Inflammatory macrophage treated with lipopolysaccharide for 4 hours (primary cell): ENCODE measurements around the gene FGF16.
A peak's percentile ranks its signal among the peaks of the same experiment; 100 is the strongest.
"Not testable (repeated sequence)": the region's sequence is repeated elsewhere in the genome, so short reads cannot be mapped to it uniquely, and the experiment has no call there.

Experiments
- DNase-seq: peaks from one replicate; pipeline ENCODE4 v3.0.0-alpha.2; 2020

Gene FGF16

DNA sequence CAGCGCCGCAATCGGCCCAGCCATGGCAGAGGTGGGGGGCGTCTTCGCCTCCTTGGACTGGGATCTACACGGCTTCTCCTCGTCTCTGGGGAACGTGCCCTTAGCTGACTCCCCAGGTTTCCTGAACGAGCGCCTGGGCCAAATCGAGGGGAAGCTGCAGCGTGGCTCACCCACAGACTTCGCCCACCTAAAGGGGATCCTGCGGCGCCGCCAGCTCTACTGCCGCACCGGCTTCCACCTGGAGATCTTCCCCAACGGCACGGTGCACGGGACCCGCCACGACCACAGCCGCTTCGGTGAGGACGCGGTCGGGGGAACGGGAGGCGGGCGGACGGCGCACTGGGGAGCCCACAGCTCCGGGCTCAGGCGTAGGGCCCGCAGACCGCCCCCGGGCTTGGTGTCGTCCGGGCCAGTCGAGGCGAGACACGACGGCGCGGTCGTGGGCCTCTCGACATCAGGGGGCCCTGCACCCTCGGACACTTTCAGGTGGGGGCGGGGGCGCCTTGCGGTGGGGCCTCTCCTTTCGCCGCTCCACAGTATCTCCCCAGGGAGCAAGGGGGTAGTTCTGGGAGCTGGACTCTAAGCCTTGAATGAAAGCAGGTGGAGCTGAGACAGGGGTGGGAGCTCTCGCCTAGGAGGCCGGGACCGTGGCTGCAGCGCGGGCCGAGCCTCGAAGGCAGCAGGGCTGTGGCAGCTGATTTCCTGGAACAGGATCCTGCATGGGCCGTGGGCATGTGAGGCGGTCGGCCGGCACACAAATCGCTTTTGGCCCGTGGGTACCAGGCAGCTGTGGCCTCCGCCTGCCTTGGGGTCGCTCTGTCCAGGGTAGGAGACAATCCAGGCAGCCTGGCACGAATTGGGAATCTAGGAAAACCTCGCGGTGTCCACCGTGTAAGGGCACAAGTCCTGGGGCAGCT is 722 bp downstream of the FGF16 start:
- no peak for DNase-seq

- DNase-seq, result no peak
Measured at GRCh38 chrX:77450415-77450814, 3.2 kb downstream of the FGF16 start.

GRCh38 chrX:77450996-77451395 is 3.8 kb downstream of the FGF16 start:
- peak; percentile 26 for DNase-seq

- no peak for DNase-seq
Measured at GRCh38 chrX:77453190-77453589, 6.0 kb downstream of the FGF16 start.

- DNase-seq, result no peak
Measured at GRCh38 chrX:77455437-77455836, 8.2 kb downstream of the FGF16 start.

DNA sequence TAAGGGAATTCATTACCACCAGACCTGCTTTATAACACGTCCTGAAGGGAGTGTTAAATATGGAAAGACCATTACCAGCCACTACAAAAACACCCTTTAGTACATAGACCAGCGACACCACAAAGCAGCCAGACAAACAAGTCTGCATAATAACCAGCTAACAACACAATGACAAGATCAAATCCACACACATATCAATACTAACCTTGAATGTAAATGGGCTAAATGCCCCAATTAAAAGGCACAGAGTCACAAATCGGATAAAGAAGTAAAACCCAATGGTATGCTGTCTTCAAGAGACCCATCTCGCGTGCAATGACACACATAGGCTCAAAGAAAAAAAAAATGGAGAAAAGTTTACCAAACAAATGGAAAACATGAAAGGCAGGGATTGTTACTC is 36.9 kb downstream of the FGF16 start:
- DNase-seq, result no peak

DNA sequence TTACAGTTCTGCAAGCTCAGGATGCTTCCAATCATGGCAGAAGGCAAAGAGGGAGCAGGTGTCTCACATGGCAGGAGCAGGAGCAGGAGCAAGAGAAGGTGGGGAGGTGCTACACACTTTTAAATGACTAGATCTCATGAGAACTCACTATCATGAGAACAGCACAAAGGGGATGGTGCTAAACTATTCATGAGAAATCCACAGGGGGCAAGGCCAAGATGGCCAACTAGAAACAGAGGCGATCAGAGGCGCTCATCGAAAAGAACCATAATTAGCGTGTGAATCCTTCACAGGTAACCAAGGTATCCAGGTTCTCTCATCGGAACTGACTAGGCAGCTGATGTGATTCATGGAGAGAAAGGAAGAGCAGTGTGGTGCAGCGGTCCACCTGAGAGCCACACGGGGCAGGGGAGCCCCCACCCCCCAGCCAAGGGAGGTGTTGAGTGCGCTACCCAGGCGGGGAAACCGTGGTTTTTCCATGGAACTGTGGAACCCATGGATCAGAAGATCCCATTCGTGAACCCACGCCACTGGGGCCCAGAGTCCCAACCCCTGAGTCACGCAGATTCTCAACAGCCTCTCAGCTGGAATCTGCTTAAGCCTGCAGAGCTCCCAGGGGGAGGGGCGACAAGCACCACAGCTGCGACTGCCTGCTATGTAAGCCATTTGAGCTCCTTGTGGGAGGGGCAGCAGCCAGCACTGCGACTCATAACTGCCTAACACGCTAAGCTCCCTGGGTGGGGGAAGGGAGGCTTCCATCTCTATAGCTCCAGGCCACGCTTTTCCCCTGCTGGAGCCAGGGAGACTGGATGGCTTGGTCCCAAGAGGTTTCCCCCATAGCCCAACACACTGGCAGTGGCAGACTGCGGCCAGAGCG is 46.7 kb downstream of the FGF16 start:
- DNase-seq, result no peak

DNA sequence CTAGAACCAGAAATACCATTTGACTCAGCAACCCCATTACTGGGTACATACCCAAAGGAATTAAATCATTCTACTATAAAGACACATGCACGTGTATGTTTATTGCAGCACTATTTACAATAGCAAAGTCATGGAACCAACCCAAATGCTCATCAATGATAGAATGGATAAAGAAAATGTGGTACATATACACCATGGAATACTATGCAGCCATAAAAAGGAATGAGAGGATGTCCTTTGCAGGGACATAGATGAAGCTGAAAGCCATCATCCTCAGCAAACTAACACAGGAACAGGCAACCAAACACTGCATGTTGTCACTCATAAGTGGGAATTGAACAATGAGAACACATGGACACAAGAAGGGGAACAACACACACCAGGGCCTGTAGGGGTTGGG is 53.0 kb downstream of the FGF16 start:
- DNase-seq, result not testable (repeated sequence)

DNA sequence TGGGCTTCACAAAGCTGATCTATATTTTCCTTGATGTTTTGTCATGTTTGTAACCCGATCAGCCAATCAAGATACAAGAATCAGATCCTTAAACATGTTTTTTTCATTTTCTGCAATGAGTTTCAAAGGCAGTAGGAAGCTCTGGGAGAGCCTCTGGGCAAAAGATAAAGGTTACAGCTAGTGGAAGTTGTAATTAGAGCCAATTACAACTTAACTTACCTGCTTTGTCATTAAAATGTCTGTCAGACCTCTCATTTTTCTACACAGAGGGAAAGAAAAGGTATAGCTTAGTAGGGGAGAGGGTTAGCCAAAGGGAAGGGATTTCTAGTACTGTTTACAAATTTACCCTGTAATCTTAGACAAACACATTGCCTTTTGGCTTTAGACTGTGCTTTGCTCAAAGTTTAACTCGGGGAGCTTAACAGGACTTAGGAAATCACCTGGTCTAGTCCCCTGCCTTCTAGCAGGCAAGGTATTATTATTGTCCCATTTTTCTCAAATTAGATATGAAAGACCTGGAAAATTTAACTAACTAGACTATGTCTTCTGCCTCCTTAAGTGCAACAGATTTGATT is 55.8 kb downstream of the FGF16 start:
- no peak for DNase-seq

DNA sequence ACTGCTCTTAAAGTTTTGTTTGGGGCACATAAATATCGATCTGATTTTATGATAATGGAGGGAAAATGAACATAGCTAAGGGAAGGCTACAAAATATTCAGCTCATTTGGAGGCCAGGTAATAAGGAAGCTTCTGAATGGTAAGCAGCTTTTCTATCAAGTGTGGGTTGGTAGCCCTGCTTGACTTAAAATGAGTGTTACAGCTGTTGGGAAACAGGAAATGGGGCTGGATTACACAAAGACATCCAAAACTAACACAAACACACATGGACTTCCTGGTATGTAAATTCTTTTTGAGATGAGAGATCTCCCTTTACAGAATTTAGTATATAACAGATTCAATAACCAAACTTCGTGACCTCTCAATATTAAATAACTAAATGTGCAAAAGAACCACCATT is 58.0 kb downstream of the FGF16 start:
- DNase-seq, result peak; percentile 43
